SK-N-SH (cell line): Measurements from ENCODE around the gene C4orf33. TPM values are rescaled to one million over a fixed set of nuclear protein-coding genes. Genes with fewer than 3 reads are reported as not detected.

ENCODE experiments used
- CTCF ChIA-PET: fragments of 300-600, 350-600 bp; formaldehyde crosslinking; extraction: SDS; loops from one replicate; lab custom pipeline; 2021; lab: Yijun Ruan, JAX
- POLR2A ChIA-PET: fragments of 350-600 bp; sonication (Branson Sonifier 250); formaldehyde crosslinking; extraction: SDS; loops from one replicate; lab custom pipeline; 2020; ENCODE audit warnings: antibody characterized with exemption, inconsistent platforms; lab: Yijun Ruan, JAX
- DNase-seq: peaks from one replicate; pipeline ENCODE4 v3.0.0; 2012
- H2AFZ ChIP-seq: fragments of 200-600 bp; sonication (generic); 2 replicates; pipeline ENCODE4 v1.8.1; 2016; ENCODE audit warnings: antibody characterized with exemption, mild to moderate bottlenecking, low read depth
- H3F3A ChIP-seq: fragments of 200-600 bp; sonication (generic); replicated peaks from 2 replicates; pipeline ENCODE3; 2016; ENCODE audit warnings: antibody characterized with exemption, mild to moderate bottlenecking; ENCODE audit not compliant: insufficient read depth
- H3K27ac ChIP-seq, 2 experiments: fragments of 200-500 bp in 1 of 2; fragments of 200-600 bp in 1 of 2; sonication (Bioruptor generic) in 1 of 2; sonication (generic), shearing (Covaris generic) in 1 of 2; 2 replicates each; pipeline versions ENCODE4 v1.5.1 to v1.6.1; 2014 to 2016; ENCODE audit warnings: low read depth in 2 of 2, inconsistent platforms in 1 of 2, low read length in 1 of 2, mild to moderate bottlenecking in 1 of 2, mixed read lengths in 1 of 2
- H3K27me3 ChIP-seq: fragments of 200-600 bp; sonication (generic), shearing (Covaris generic); 2 replicates; pipeline ENCODE4 v1.6.1; 2016; ENCODE audit warnings: mixed run types; ENCODE audit not compliant: insufficient read depth
- H3K36me3 ChIP-seq, 2 experiments: fragments of 200-500 bp in 1 of 2; fragments of 200-600 bp in 1 of 2; sonication (Bioruptor generic) in 1 of 2; sonication (generic) in 1 of 2; replicated peaks in 1 of 2; 2 replicates each; pipeline versions ENCODE3 to v1.5.1; 2014 to 2016; ENCODE audit warnings: low read length in 1 of 2, mild to moderate bottlenecking in 1 of 2; ENCODE audit not compliant: insufficient read depth in 2 of 2, control insufficient read depth in 1 of 2
- H3K4me1 ChIP-seq, 2 experiments: fragments of 200-500 bp in 1 of 2; fragments of 200-600 bp in 1 of 2; sonication (Bioruptor generic) in 1 of 2; sonication (generic), shearing (Covaris generic) in 1 of 2; 2 replicates each; pipeline versions ENCODE4 v1.5.1 to v1.6.1; 2014 to 2016; ENCODE audit warnings: low read depth in 1 of 2, low read length in 1 of 2, mixed run types in 1 of 2; ENCODE audit not compliant: insufficient read depth in 2 of 2, control insufficient read depth in 1 of 2
- H3K4me2 ChIP-seq: fragments of 200-600 bp; sonication (generic), shearing (Covaris generic); 2 replicates; pipeline ENCODE4 v1.6.1; 2017; ENCODE audit warnings: mixed run types
- H3K4me3 ChIP-seq, 2 experiments: fragments of 200-500 bp in 1 of 2; fragments of 200-600 bp in 1 of 2; sonication (Bioruptor generic) in 1 of 2; sonication (generic), shearing (Covaris generic) in 1 of 2; 2 replicates each; pipeline versions ENCODE4 v1.5.1 to v1.8.1; 2014 to 2016; ENCODE audit warnings: low read depth in 2 of 2, inconsistent platforms in 1 of 2, low read length in 1 of 2, mild to moderate bottlenecking in 1 of 2, mixed read lengths in 1 of 2, moderate library complexity in 1 of 2
- H3K79me2 ChIP-seq: fragments of 200-600 bp; sonication (generic); 2 replicates; pipeline ENCODE4 v1.8.1; 2017; ENCODE audit warnings: mild to moderate bottlenecking; ENCODE audit not compliant: insufficient read depth
- H3K9ac ChIP-seq: fragments of 200-600 bp; sonication (generic); 2 replicates; pipeline ENCODE4 v1.6.1; 2017; ENCODE audit warnings: mixed run types
- H3K9me2 ChIP-seq: fragments of 200-600 bp; sonication (generic); 2 replicates; pipeline ENCODE4 v1.6.1; 2017; ENCODE audit warnings: mixed run types
- H3K9me3 ChIP-seq: fragments of 200-600 bp; sonication (generic); 2 replicates; pipeline ENCODE4 v1.6.1; 2017; ENCODE audit warnings: mixed run types, mild to moderate bottlenecking, moderate library complexity
- H4K20me1 ChIP-seq: fragments of 200-600 bp; sonication (generic); 2 replicates; pipeline ENCODE4 v1.6.1; 2017; ENCODE audit warnings: mild to moderate bottlenecking, mixed run types; ENCODE audit not compliant: insufficient read depth
- EP300 ChIP-seq, 2 experiments: IDR thresholded peaks; 2 replicates each; pipeline versions ENCODE4 v1.4.0 to v1.6.1; 2012; ENCODE audit warnings: borderline replicate concordance in 1 of 2, low read depth in 1 of 2, low read length in 1 of 2
- EZH2phosphoT487 ChIP-seq: fragments of 200-600 bp; sonication (generic); IDR thresholded peaks from 2 replicates; pipeline ENCODE4 v1.6.1; 2017; ENCODE audit warnings: low read depth, mixed run types, mild to moderate bottlenecking, antibody characterized with exemption, moderate library complexity, borderline replicate concordance
- FOSL2 ChIP-seq: IDR thresholded peaks from 2 replicates; pipeline ENCODE4 v1.4.0; 2012; ENCODE audit warnings: low read depth, mild to moderate bottlenecking, moderate library complexity, borderline replicate concordance
- FOXM1 ChIP-seq: IDR thresholded peaks from 2 replicates; pipeline ENCODE4 v1.4.0; 2012; ENCODE audit warnings: low read depth, mild to moderate bottlenecking
- GABPA ChIP-seq: IDR thresholded peaks from 2 replicates; pipeline ENCODE4 v1.4.0; 2012; ENCODE audit warnings: low read depth, mild to moderate bottlenecking
- GATA2 ChIP-seq: sonication (generic); formaldehyde crosslinking; IDR thresholded peaks from 2 replicates; pipeline ENCODE4 v1.5.0; 2020; ENCODE audit warnings: mild to moderate bottlenecking, missing genetic modification reagents
- MAX ChIP-seq: IDR thresholded peaks from 2 replicates; pipeline ENCODE4 v1.4.0; 2012; ENCODE audit warnings: low read depth
- MEF2A ChIP-seq: IDR thresholded peaks from 2 replicates; pipeline ENCODE4 v1.4.0; 2012; ENCODE audit warnings: low read depth, borderline replicate concordance
- NFIC ChIP-seq: IDR thresholded peaks from 2 replicates; pipeline ENCODE4 v1.4.0; 2012; ENCODE audit warnings: borderline replicate concordance
- REST ChIP-seq: IDR thresholded peaks from 2 replicates; pipeline ENCODE4 v1.6.1; 2012; ENCODE audit warnings: mild to moderate bottlenecking, low read depth, low read length, moderate library complexity
- RFX5 ChIP-seq: IDR thresholded peaks from 2 replicates; pipeline ENCODE4 v1.6.1; 2012; ENCODE audit warnings: mild to moderate bottlenecking, improper control_type of control experiment, low read length
- RXRA ChIP-seq: IDR thresholded peaks from 2 replicates; pipeline ENCODE4 v1.4.0; 2012; ENCODE audit warnings: low read depth, mild to moderate bottlenecking, borderline replicate concordance
- SMC3 ChIP-seq: IDR thresholded peaks from 2 replicates; pipeline ENCODE4 v1.6.1; 2012; ENCODE audit warnings: low read depth, low read length, improper control_type of control experiment
- TAF1 ChIP-seq: IDR thresholded peaks from 2 replicates; pipeline ENCODE4 v1.6.1; 2012; ENCODE audit warnings: low read depth, mild to moderate bottlenecking, low read length, moderate library complexity, borderline replicate concordance
- TCF12 ChIP-seq: IDR thresholded peaks from 2 replicates; pipeline ENCODE4 v1.4.0; 2012
- USF2 ChIP-seq: fragments of 150-350 bp; IDR thresholded peaks from 2 replicates; pipeline ENCODE4 v1.6.1; 2017; ENCODE audit warnings: antibody characterized with exemption, low read length, low read depth, borderline replicate concordance
- WGBS: methylation state at CpG from one replicate; pipeline ENCODE4 v1.1.6; 2017; ENCODE audit warnings: low lambda C conversion rate; 5-methylcytosine and 5-hydroxymethylcytosine counted together
- polyA plus RNA-seq, 3 experiments: library from polyadenylated mRNA; depleted of rRNA; stranded (reverse); fragments of >200 nt; gene quantifications; 2 replicates each; pipeline ENCODE4 v1.2.3, GENCODE V29; 2012

C4orf33 gene
- polyA plus RNA-seq, 1 of the 3 experiments (the other 2 are of a cell fraction), result 3.3 TPM

DNA sequence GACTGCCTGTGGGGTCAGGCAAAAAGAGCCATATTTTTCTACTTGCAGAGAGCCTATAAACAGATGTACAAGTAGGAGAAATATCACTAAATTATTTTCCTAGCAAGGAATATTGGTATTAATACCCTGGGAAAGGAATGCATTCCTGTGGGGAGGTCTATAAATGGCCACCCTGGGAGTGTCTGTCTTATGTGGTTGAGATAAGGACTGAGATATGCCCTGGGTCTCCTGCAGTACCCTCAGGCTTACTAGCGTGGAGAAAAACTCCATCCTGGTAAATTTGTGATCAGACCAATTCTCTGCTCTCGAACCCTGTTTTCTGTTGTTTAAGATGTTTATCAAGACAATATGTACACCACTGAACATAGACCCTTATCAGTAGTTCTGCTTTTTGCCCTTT is 35.4 kb downstream of the C4orf33 start:
- no peak for DNase-seq
- Histone ChIP-seq H3K79me2 (no peaks in the 10 kb centered on the region), H2AFZ (no peak overlapping the region)
- TF ChIP-seq REST (no peak), RFX5 (no peak), NFIC (no peak), USF2 (no peak), MAX (no peak), FOSL2 (no peak), TAF1 (no peak), RXRA (no peak), EZH2phosphoT487 (no peak), FOXM1 (no peak), GABPA (no peak), MEF2A (no peak), TCF12 (no peak), EP300 (IDR thresholded peaks at IDR 0.05; ENCODE audit: borderline replicate concordance in 1 of 2, low read depth in 1 of 2, low read length in 1 of 2) (no peak), SMC3 (no peak), GATA2 (no peak)
- TF ChIP-seq, all 33 proteins: peak for 0
- WGBS, result 17% methylated on average over 2 of the region's 2 CpGs
- H3K9me2 ChIP-seq, result no peaks in the 10 kb centered on the region
- no peak overlapping the region for H3K4me3 ChIP-seq
- H3K4me1 ChIP-seq, result no peaks in the 10 kb centered on the region; a peak in 1 of 4 replicates
- no peaks in the 10 kb centered on the region; the same call in 1 of the 2 replicates for H3K27me3 ChIP-seq
- H3K4me2 ChIP-seq, result no peak overlapping the region
- no peaks in the 10 kb centered on the region for H4K20me1 ChIP-seq
- no peaks in the 10 kb centered on the region for H3K36me3 ChIP-seq
- no peak overlapping the region for H3K9ac ChIP-seq
- POLR2A ChIA-PET, result no interaction called here
- CTCF ChIA-PET, result no interaction called here
- H3K27ac ChIP-seq, result no peak overlapping the region
- no peaks in the 10 kb centered on the region; the same call in 1 of the 2 replicates for H3K9me3 ChIP-seq
- no peaks in the 10 kb centered on the region for H3F3A ChIP-seq
